Osteocyte (in vitro differentiated cells): Measurements from ENCODE around the gene DNAJC21. TPM values are rescaled to one million over a fixed set of nuclear protein-coding genes. Genes with fewer than 3 reads are reported as not detected.
A peak's percentile ranks its signal among the peaks of the same experiment; 100 is the strongest.

Experiments used
- DNase-seq: peaks from one replicate; pipeline ENCODE4 v3.0.0; 2021; ENCODE audit warnings: mixed read lengths; ENCODE audit not compliant: unreplicated experiment; ENCODE audit errors: extremely low spot score
- H3K27ac Mint-ChIP-seq: one replicate; pipeline ENCODE4 v1.8.0; 2021; ENCODE audit warnings: mild to moderate bottlenecking, mixed read lengths; ENCODE audit not compliant: unreplicated experiment
- H3K27me3 Mint-ChIP-seq: one replicate; pipeline ENCODE4 v1.8.0; 2021; ENCODE audit warnings: mixed read lengths; ENCODE audit not compliant: unreplicated experiment
- H3K36me3 Mint-ChIP-seq: one replicate; pipeline ENCODE4 v1.8.0; 2021; ENCODE audit warnings: mixed read lengths; ENCODE audit not compliant: unreplicated experiment
- H3K4me1 Mint-ChIP-seq: one replicate; pipeline ENCODE4 v1.8.0; 2021; ENCODE audit warnings: mixed read lengths; ENCODE audit not compliant: unreplicated experiment
- H3K4me3 Mint-ChIP-seq: one replicate; pipeline ENCODE4 v1.8.0; 2021; ENCODE audit warnings: mild to moderate bottlenecking, moderate library complexity, mixed read lengths; ENCODE audit not compliant: unreplicated experiment
- H3K9me3 Mint-ChIP-seq: one replicate; pipeline ENCODE4 v1.8.0; 2021; ENCODE audit warnings: mixed read lengths; ENCODE audit not compliant: unreplicated experiment
- CTCF ChIP-seq: fragments of 200-600 bp; sonication (generic); IDR thresholded peaks from 2 replicates; pipeline ENCODE4 v1.5.0; 2021; ENCODE audit warnings: antibody characterized with exemption, mild to moderate bottlenecking, moderate library complexity
- total RNA-seq: library from RNA; stranded (reverse); gene quantifications from 2 replicates; pipeline ENCODE4 v1.2.1, GENCODE V29; 2021

DNAJC21 gene
- total RNA-seq, 1 donor from 2014 or later: 37.5 TPM

DNA sequence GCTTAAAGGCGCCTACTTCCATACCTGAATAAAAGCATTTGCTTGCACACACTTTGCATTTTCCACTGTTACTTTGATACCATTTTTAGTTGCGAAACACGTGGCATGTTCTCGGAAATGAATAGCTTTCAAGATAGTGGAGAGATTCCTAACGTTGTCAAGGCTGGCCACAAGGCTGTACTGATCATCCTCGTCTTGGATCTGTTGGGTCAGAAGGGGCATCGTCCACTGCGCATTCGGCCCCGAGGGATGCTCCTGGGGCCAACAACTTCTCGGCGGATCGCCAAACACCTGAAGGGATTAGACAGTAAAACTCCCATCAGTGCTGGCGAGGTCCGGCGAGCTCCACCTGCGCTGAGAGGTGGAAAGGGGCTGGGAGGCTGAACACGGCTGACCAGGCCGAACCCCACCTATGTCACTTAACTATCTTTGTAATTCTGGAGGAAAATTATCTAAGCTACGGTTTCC, 14.7 kb upstream of the DNAJC21 start:
- Mint-ChIP-seq H3K27me3 (no peaks in the 10 kb centered on the region), H3K4me1 (peaks cover 32% of the 10 kb centered on the region), H3K27ac (no peak overlapping the region), H3K36me3 (peaks cover 19% of the 10 kb centered on the region), H3K4me3 (no peak overlapping the region), H3K9me3 (no peaks in the 10 kb centered on the region)
- TF ChIP-seq CTCF: no peak
- no peak for DNase-seq

DNA sequence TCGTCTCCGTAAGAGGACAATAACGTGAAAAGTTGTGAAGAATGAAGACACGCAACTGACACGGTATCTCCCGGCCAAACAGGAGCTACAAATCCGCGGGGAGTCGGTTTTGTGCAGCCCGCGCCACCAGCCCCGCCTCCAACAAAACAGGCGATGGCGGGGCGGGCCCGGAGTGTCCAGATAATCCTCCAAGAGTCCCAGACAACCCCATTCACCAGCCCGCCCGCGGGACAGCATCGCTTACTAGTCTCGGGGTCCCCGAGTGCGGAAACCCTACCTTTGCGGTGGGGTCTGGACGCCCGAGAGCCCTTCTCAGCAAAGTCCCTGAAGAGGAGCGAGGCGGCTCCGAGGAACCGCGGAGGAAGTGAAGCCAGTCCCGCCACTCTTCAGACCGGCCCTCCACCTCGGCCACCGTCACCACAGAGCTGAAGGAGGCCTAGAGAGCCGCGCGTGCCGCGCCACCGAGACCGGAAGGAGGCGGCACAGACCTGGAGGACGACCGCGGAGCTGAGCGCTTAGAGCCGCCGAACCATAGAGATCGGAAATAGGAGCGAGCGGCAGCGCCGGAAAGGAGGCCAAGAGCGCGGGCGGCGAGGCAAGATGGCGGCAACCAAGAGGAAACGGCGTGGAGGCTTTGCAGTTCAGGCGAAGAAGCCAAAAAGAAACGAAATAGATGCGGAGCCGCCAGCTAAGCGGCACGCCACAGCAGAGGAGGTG, 14.1 kb upstream of the DNAJC21 start, which contains the start of the genes BRIX1 and RAD1:
BRIX1 (plus strand) TSS at position 573 of the 717 bp plus-strand sequence; CDS start at position 601, 28 bp downstream.
RAD1 (minus strand) TSS at position 366 of the 717 bp plus-strand sequence. CDS start 612 bp downstream, outside the sequence.
- Mint-ChIP-seq H3K27me3 (no peaks in the 10 kb centered on the region), H3K4me1 (peaks cover 32% of the 10 kb centered on the region), H3K9me3 (no peaks in the 10 kb centered on the region), H3K27ac (peak within 1 kb of the TSS; percentile 34), H3K4me3 (peak within 1 kb of the TSS; percentile 66), H3K36me3 (peaks cover 17% of the 10 kb centered on the region)
- TF ChIP-seq CTCF: peak; percentile 18
- DNase-seq: peak; percentile 98

DNA sequence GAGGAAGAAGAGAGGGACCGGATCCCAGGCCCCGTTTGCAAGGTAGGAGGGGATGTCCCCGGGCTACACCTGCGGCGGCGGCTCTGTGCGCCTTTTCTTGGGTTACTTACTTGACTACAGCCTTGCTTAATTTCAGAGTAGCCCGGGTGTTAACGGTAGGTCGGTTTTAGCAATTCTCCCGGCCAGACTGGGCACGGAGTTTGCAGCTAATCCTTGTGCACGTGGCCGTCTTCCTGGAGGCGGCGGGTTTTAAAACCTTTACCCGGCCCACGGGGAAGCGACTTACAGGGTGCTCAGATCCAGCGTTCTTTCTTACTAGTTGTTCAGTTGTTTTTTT, 13.5 kb upstream of the DNAJC21 start:
- TF ChIP-seq CTCF: no peak
- H3K4me3 Mint-ChIP-seq: no peak overlapping the region
- H3K27me3 Mint-ChIP-seq: no peaks in the 10 kb centered on the region
- H3K9me3 Mint-ChIP-seq: no peaks in the 10 kb centered on the region
- H3K4me1 Mint-ChIP-seq: peaks cover 32% of the 10 kb centered on the region
- no peak overlapping the region for H3K27ac Mint-ChIP-seq
- DNase-seq: no peak
- H3K36me3 Mint-ChIP-seq: peaks cover 20% of the 10 kb centered on the region

DNA sequence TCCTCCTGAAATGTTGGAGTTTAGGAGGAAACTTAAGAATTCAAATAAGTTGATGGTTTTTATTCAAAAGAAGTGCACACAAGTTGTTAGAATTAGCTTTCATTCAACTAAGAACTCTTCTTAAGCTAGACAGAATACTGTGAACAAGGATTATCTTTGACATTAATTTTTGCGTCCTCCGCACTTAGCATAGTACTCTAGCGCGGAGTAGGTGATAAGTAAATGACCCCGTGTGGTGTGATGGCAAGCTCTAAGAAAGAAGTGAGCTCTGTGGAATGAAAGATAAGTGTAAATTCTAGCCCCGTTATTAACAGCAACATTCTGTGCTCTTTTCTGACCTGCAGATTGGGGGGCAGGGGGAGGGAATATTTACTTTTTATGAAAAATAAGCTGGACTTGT, 12.8 kb upstream of the DNAJC21 start:
- no peak for DNase-seq
- peaks cover 20% of the 10 kb centered on the region for H3K36me3 Mint-ChIP-seq
- H3K9me3 Mint-ChIP-seq: no peaks in the 10 kb centered on the region
- no peaks in the 10 kb centered on the region for H3K27me3 Mint-ChIP-seq
- no peak for TF ChIP-seq CTCF
- peaks cover 32% of the 10 kb centered on the region for H3K4me1 Mint-ChIP-seq
- no peak overlapping the region for H3K4me3 Mint-ChIP-seq
- no peak overlapping the region for H3K27ac Mint-ChIP-seq

DNA sequence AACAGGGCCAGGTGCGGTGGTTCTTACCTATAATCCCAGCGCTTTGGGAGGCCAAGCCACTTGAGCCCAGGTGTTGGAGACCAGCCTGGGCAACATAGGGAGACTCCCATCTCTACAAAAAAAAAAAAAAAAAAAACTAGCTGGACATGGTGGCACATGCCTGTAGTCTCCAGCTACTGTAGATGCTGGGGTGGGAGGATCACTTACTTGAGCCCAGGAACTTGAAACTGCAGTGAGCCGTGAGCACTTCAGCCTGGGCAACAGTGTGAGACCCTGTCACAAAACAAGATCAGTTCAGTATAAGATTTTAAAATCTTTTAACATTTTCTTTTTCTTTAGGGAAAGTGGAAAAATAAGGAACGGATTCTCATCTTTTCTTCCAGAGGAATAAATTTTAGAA, 11.3 kb upstream of the DNAJC21 start:
- Mint-ChIP-seq H3K27ac (no peak overlapping the region), H3K4me1 (peaks cover 31% of the 10 kb centered on the region), H3K9me3 (no peaks in the 10 kb centered on the region)

More for the DNA sequence above, 11.3 kb upstream of the DNAJC21 start:
- no peaks in the 10 kb centered on the region for H3K27me3 Mint-ChIP-seq
- no peak overlapping the region for H3K4me3 Mint-ChIP-seq
- peaks cover 16% of the 10 kb centered on the region for H3K36me3 Mint-ChIP-seq
- TF ChIP-seq CTCF: no peak
- DNase-seq: no peak
